ENCODE data around the gene ANKH.

ANKH gene

GRCh38 chr5:14908172-14908571 is 36.6 kb upstream of the ANKH start:
- Histone ChIP-seq H3K9me3 (ENCODE audit: control insufficient read depth, low read length) (no peaks in the 10 kb centered on the region), H3K4me3 (ENCODE audit: insufficient read depth, low read depth, low read length, poor library complexity, severe bottlenecking) (no peak overlapping the region), H3K4me1 (ENCODE audit: control insufficient read depth, insufficient read depth, low read length, poor library complexity, severe bottlenecking) (no peaks in the 10 kb centered on the region), H3K27ac (ENCODE audit: insufficient read depth, low read length, poor library complexity, severe bottlenecking) (no peak overlapping the region), H3K27me3 (replicated peaks; ENCODE audit: control insufficient read depth, insufficient read depth, low read length, poor library complexity, severe bottlenecking) (no peaks in the 10 kb centered on the region), H3K36me3 (ENCODE audit: control insufficient read depth, insufficient read depth, low read length) (no peaks in the 10 kb centered on the region)
- DNase-seq: no peak

GRCh38 chr5:14906628-14907027 is 35.0 kb upstream of the ANKH start:
- Histone ChIP-seq H3K4me1 (ENCODE audit: control insufficient read depth, insufficient read depth, low read length, poor library complexity, severe bottlenecking) (no peaks in the 10 kb centered on the region), H3K9me3 (ENCODE audit: control insufficient read depth, low read length) (no peaks in the 10 kb centered on the region), H3K27me3 (replicated peaks; ENCODE audit: control insufficient read depth, insufficient read depth, low read length, poor library complexity, severe bottlenecking) (no peaks in the 10 kb centered on the region), H3K27ac (ENCODE audit: insufficient read depth, low read length, poor library complexity, severe bottlenecking) (no peak overlapping the region), H3K36me3 (ENCODE audit: control insufficient read depth, insufficient read depth, low read length) (no peaks in the 10 kb centered on the region), H3K4me3 (ENCODE audit: insufficient read depth, low read depth, low read length, poor library complexity, severe bottlenecking) (no peak overlapping the region)
- DNase-seq: no peak

- H3K4me1 ChIP-seq (ENCODE audit: control insufficient read depth, insufficient read depth, low read length, poor library complexity, severe bottlenecking): no peaks in the 10 kb centered on the region
- H3K4me3 ChIP-seq (ENCODE audit: insufficient read depth, low read depth, low read length, poor library complexity, severe bottlenecking): no peak overlapping the region
- H3K27ac ChIP-seq (ENCODE audit: insufficient read depth, low read length, poor library complexity, severe bottlenecking): no peak overlapping the region
- no peaks in the 10 kb centered on the region for H3K27me3 ChIP-seq (replicated peaks; ENCODE audit: control insufficient read depth, insufficient read depth, low read length, poor library complexity, severe bottlenecking)
- DNase-seq: no peak
- H3K9me3 ChIP-seq (ENCODE audit: control insufficient read depth, low read length): no peaks in the 10 kb centered on the region
- no peaks in the 10 kb centered on the region for H3K36me3 ChIP-seq (ENCODE audit: control insufficient read depth, insufficient read depth, low read length)
Observed at GRCh38 chr5:14902826-14903560, 31.4 kb upstream of the ANKH start.

- Histone ChIP-seq H3K27me3 (replicated peaks; ENCODE audit: control insufficient read depth, insufficient read depth, low read length, poor library complexity, severe bottlenecking) (no peaks in the 10 kb centered on the region), H3K36me3 (ENCODE audit: control insufficient read depth, insufficient read depth, low read length) (no peaks in the 10 kb centered on the region), H3K4me1 (ENCODE audit: control insufficient read depth, insufficient read depth, low read length, poor library complexity, severe bottlenecking) (no peaks in the 10 kb centered on the region), H3K9me3 (ENCODE audit: control insufficient read depth, low read length) (no peaks in the 10 kb centered on the region), H3K4me3 (ENCODE audit: insufficient read depth, low read depth, low read length, poor library complexity, severe bottlenecking) (no peak overlapping the region), H3K27ac (ENCODE audit: insufficient read depth, low read length, poor library complexity, severe bottlenecking) (no peak overlapping the region)
- DNase-seq: no peak
Observed at GRCh38 chr5:14901462-14902051, 30.0 kb upstream of the ANKH start.

- Histone ChIP-seq H3K27me3 (replicated peaks; ENCODE audit: control insufficient read depth, insufficient read depth, low read length, poor library complexity, severe bottlenecking) (no peaks in the 10 kb centered on the region), H3K27ac (ENCODE audit: insufficient read depth, low read length, poor library complexity, severe bottlenecking) (no peak overlapping the region)
Observed at GRCh38 chr5:14900693-14901461, 29.3 kb upstream of the ANKH start.

GRCh38 chr5:14896131-14896530 is 24.6 kb upstream of the ANKH start:
- no peaks in the 10 kb centered on the region for H3K4me1 ChIP-seq (ENCODE audit: control insufficient read depth, insufficient read depth, low read length, poor library complexity, severe bottlenecking)
- H3K9me3 ChIP-seq (ENCODE audit: control insufficient read depth, low read length): no peaks in the 10 kb centered on the region
- H3K27ac ChIP-seq (ENCODE audit: insufficient read depth, low read length, poor library complexity, severe bottlenecking): no peak overlapping the region
- no peak for DNase-seq
- H3K27me3 ChIP-seq (replicated peaks; ENCODE audit: control insufficient read depth, insufficient read depth, low read length, poor library complexity, severe bottlenecking): no peaks in the 10 kb centered on the region
- no peak overlapping the region for H3K4me3 ChIP-seq (ENCODE audit: insufficient read depth, low read depth, low read length, poor library complexity, severe bottlenecking)
- H3K36me3 ChIP-seq (ENCODE audit: control insufficient read depth, insufficient read depth, low read length): no peaks in the 10 kb centered on the region

More at GRCh38 chr5:14900693-14901461, 29.3 kb upstream of the ANKH start:
- no peaks in the 10 kb centered on the region for H3K4me1 ChIP-seq (ENCODE audit: control insufficient read depth, insufficient read depth, low read length, poor library complexity, severe bottlenecking)
- no peak overlapping the region for H3K4me3 ChIP-seq (ENCODE audit: insufficient read depth, low read depth, low read length, poor library complexity, severe bottlenecking)
- DNase-seq: no peak
- H3K36me3 ChIP-seq (ENCODE audit: control insufficient read depth, insufficient read depth, low read length): no peaks in the 10 kb centered on the region
- H3K9me3 ChIP-seq (ENCODE audit: control insufficient read depth, low read length): no peaks in the 10 kb centered on the region

GRCh38 chr5:14895301-14895700 is 23.7 kb upstream of the ANKH start:
- no peak overlapping the region for H3K27ac ChIP-seq (ENCODE audit: insufficient read depth, low read length, poor library complexity, severe bottlenecking)
- H3K4me1 ChIP-seq (ENCODE audit: control insufficient read depth, insufficient read depth, low read length, poor library complexity, severe bottlenecking): no peaks in the 10 kb centered on the region
- no peaks in the 10 kb centered on the region for H3K36me3 ChIP-seq (ENCODE audit: control insufficient read depth, insufficient read depth, low read length)
- DNase-seq: no peak
- H3K27me3 ChIP-seq (replicated peaks; ENCODE audit: control insufficient read depth, insufficient read depth, low read length, poor library complexity, severe bottlenecking): no peaks in the 10 kb centered on the region
- no peaks in the 10 kb centered on the region for H3K9me3 ChIP-seq (ENCODE audit: control insufficient read depth, low read length)
- no peak overlapping the region for H3K4me3 ChIP-seq (ENCODE audit: insufficient read depth, low read depth, low read length, poor library complexity, severe bottlenecking)

GRCh38 chr5:14894748-14895147 is 23.2 kb upstream of the ANKH start:
- H3K36me3 ChIP-seq (ENCODE audit: control insufficient read depth, insufficient read depth, low read length): no peaks in the 10 kb centered on the region
- no peaks in the 10 kb centered on the region for H3K4me1 ChIP-seq (ENCODE audit: control insufficient read depth, insufficient read depth, low read length, poor library complexity, severe bottlenecking)
- H3K4me3 ChIP-seq (ENCODE audit: insufficient read depth, low read depth, low read length, poor library complexity, severe bottlenecking): no peak overlapping the region
- no peak for DNase-seq
- H3K27ac ChIP-seq (ENCODE audit: insufficient read depth, low read length, poor library complexity, severe bottlenecking): no peak overlapping the region
- H3K9me3 ChIP-seq (ENCODE audit: control insufficient read depth, low read length): no peaks in the 10 kb centered on the region
- H3K27me3 ChIP-seq (replicated peaks; ENCODE audit: control insufficient read depth, insufficient read depth, low read length, poor library complexity, severe bottlenecking): no peaks in the 10 kb centered on the region

GRCh38 chr5:14893381-14893780 is 21.8 kb upstream of the ANKH start:
- DNase-seq: no peak

GRCh38 chr5:14890846-14891245 is 19.3 kb upstream of the ANKH start:
- Histone ChIP-seq H3K4me3 (ENCODE audit: insufficient read depth, low read depth, low read length, poor library complexity, severe bottlenecking) (no peak overlapping the region), H3K27me3 (replicated peaks; ENCODE audit: control insufficient read depth, insufficient read depth, low read length, poor library complexity, severe bottlenecking) (no peaks in the 10 kb centered on the region), H3K9me3 (ENCODE audit: control insufficient read depth, low read length) (no peaks in the 10 kb centered on the region), H3K36me3 (ENCODE audit: control insufficient read depth, insufficient read depth, low read length) (no peaks in the 10 kb centered on the region), H3K27ac (ENCODE audit: insufficient read depth, low read length, poor library complexity, severe bottlenecking) (no peak overlapping the region), H3K4me1 (ENCODE audit: control insufficient read depth, insufficient read depth, low read length, poor library complexity, severe bottlenecking) (no peaks in the 10 kb centered on the region)
- no peak for DNase-seq

More at GRCh38 chr5:14893381-14893780, 21.8 kb upstream of the ANKH start:
- no peaks in the 10 kb centered on the region for H3K9me3 ChIP-seq (ENCODE audit: control insufficient read depth, low read length)
- no peaks in the 10 kb centered on the region for H3K4me1 ChIP-seq (ENCODE audit: control insufficient read depth, insufficient read depth, low read length, poor library complexity, severe bottlenecking)
- H3K27me3 ChIP-seq (replicated peaks; ENCODE audit: control insufficient read depth, insufficient read depth, low read length, poor library complexity, severe bottlenecking): no peaks in the 10 kb centered on the region
- no peak overlapping the region for H3K27ac ChIP-seq (ENCODE audit: insufficient read depth, low read length, poor library complexity, severe bottlenecking)
- no peak overlapping the region for H3K4me3 ChIP-seq (ENCODE audit: insufficient read depth, low read depth, low read length, poor library complexity, severe bottlenecking)
- H3K36me3 ChIP-seq (ENCODE audit: control insufficient read depth, insufficient read depth, low read length): no peaks in the 10 kb centered on the region

Measured in effector memory CD4-positive, alpha-beta T cell (primary cell).